GM19099 (cell line): Measurements from ENCODE around the gene KSR1.

ENCODE experiments used
- POLR2A ChIP-seq: IDR thresholded peaks from 3 replicates; pipeline ENCODE4 v1.6.1; 2011; ENCODE audit warnings: low read depth; ENCODE audit not compliant: insufficient read length; ENCODE audit errors: extremely low read depth

The KSR1 gene

DNA sequence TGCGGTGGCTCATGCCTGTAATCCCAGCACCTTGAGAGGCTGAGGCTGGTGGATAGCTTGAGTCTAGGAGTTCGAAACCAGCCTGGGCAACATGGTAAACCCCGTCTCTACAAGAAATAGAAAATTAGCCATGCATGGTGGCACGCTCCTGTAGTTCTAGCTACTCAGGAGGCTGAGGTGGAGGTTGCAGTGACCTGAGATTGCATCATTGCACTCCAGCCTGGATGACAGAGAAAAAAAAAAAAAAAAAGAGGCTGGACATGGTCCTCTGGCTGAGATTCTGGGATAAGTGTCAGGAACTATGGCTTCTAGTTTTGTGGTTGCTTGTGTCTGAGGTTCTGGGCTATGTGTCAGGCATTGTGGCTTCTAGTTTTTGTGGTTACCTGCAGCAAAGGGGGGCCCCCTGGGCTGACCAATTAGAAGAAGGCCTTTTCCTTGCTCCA lies 7.0 kb downstream of the KSR1 start:
- TF ChIP-seq POLR2A, result no peak

DNA sequence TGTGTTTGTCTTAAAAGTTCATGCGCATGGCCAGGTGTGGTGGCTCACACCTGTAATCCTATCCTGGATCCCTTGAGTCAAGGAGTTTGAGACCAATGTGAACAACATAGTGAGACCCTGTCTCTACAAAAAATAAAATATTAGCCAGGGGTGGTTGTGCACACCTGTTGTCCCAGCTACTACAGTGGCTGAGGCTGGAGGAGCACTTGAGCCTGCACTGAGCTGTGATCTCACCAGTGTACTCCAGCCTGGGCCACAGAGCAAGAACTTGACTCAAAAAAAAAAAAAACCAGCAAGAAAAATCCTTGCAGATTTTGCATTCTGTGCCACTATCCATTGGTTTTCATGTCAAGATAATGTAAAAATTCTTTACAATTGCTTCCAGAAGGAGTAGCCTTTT lies 8.2 kb downstream of the KSR1 start:
- no peak for TF ChIP-seq POLR2A

- no peak for TF ChIP-seq POLR2A
These were observed 10.1 kb downstream of the KSR1 start for GRCh38 chr17:27466376-27466742.

GRCh38 chr17:27466743-27467375 lies 10.6 kb downstream of the KSR1 start:
- TF ChIP-seq POLR2A, result peak; percentile 34

DNA sequence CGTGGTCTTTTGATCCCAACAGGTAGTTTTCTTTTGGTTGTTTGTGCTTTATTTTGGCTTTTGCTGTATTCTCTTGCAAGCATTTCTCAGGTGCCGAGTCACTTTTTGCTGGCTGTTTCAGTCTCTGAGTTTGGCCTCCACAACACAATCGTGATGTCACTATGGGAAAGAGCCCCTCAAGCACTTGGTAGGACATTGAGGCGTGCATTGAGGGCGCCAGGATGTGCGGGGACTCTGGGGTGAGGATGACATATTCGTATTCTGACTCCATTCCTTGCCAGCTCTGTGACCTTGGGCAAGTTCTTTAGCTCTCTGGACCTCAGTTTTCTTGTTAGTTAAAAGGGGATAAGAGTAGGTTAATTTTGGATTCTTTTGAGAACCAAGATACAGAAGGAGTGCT lies 13.0 kb downstream of the KSR1 start:
- TF ChIP-seq POLR2A, result no peak

- peak; percentile 30 for TF ChIP-seq POLR2A
These were observed 15.3 kb downstream of the KSR1 start for GRCh38 chr17:27471321-27472269.

DNA sequence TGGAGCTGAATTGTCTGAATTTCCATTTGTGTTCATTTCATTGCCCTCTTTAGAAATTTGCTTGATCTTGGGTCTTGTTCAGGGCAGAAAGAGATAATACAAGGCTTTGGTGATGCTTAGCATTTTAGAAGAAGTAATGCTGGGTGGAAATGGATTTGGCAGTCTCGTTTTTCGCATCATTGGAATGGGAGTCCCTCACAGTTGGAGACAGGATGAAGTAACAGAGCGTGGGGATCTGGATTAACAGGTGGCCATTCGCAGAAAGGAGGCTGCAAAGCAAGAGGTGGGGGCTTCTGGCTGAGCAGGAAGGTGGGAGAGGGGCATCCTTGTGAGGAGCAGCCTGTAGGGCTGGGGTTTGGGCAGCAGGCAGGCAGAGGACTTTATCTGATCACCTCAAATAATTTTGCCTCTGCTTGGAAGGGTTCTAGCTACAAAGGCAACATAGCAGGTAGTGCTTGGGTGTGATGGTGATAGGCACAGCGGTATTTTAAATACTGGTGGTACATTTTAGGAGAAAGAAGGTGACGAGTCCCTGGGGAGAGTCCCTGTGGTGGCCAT lies 17.0 kb downstream of the KSR1 start:
- no peak for TF ChIP-seq POLR2A

GRCh38 chr17:27473748-27474609 lies 17.7 kb downstream of the KSR1 start:
- no peak for TF ChIP-seq POLR2A

DNA sequence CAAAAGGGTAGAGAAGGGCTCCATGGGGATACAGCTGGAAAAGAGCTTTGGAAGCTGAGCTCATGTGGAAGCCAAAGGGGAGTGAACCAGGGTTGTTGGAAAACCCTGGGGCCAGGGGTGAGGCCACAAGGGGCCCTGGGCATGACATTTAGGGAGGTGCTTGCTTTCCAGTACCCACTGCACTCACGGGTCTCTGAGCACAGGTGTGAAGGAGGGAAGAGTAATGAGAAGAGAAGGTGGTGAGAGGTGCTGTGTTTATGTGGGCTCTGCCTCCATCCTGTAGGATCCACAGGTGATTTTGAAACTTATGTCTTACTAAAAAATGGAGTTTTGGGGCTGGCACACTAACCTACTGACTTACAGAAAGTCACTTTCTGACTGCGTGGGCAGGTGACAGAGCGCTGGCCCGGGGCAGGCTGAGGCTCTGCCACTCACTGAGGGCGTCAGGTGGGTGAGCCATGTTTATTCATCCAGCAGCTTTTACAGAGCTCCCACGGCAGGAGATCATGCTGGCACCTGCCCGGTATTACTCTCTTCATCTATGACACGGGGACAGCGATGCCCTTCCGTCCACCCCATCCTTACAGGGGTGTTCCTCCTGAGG lies 18.9 kb downstream of the KSR1 start:
- no peak for TF ChIP-seq POLR2A

DNA sequence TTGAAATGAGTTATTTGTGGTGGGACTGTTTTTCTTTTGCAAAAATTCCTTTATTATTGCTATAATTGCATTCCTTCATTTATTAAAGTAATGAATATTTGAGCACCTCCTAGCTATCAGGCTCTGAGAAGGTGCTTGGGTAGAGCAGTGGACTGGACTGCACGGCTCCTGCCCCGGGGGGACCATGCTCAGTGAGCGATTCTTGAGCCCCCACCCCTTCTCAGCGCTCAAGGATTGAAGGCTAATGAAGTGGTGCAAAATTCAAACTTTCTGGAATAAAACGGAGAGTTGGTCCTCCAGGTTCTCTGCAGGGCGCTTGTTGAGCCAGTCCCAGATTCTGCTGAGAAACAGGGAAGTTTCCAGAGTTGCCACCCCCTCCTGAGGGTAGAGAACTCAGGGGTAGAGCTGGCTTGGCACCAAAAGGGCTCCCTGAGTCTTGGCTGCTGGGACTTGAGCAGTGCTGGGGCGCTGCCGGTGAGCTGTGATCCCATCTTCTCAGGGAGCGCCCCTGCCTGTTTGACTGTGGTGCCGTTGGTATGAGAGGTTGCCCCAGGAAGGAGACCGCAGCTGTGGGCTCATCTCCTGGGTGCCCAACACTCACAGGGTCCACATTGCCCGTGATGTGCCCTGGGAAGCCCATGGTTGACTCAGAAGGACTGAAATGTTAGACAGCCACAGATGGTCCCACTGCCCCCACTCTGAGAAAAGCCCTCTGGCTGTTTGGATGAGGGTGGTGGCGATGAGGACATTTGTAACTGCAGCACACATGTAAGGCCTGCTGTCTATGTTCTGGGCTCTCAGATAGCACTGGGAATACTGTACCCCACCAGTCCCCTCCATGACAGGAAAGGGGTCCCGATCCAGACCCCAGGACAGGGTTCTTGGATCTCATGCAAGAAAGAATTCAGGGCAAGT lies 20.0 kb downstream of the KSR1 start:
- TF ChIP-seq POLR2A, result no peak

DNA sequence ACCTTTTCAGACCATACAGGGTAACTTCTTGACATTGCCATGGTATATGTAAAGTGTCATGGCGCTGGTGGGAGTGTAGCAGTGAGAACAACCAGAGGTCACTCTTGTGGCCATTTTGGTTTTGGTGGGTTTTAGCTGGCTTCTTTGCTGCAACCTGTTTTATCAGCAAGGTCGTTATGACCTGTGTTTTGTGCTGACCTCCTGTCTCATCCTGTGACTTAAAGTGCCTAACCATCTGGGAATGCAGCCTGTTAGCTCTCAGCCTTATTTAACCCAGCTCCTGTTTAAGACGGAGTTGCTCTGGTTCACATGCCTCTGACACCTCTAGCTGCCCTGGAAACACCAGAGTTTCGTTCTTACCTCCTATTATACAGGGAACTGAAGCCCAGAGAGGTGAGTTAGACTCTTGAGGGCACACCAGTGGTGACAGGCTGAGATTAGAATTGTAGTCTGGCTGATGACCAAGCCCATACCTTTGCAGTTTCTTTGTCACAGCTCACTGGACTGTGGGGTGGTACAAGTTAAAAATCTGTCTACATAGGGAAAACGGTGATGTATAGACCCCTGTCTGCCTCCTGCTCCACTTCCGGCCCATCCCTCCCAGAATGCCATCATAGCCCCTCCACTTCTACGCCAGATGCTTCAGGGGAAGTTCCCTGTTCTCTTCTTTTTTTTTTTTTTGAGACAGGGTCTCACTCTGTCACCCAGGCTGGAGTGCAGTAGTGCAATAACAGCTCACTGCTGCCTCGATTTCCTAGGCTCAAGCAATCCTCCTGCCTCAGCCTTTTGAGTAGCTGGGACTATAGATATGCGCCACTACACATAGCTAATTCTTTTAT lies 21.0 kb downstream of the KSR1 start:
- TF ChIP-seq POLR2A, result no peak

GRCh38 chr17:27477971-27478684 lies 21.9 kb downstream of the KSR1 start:
- no peak for TF ChIP-seq POLR2A

GRCh38 chr17:27478901-27479538 lies 22.8 kb downstream of the KSR1 start:
- TF ChIP-seq POLR2A, result no peak
